NCI-H1105 treated with DMSO at 0.1 percent for 48 hours (cell line): ENCODE measurements around the gene MGAT4A.

Source experiments
- DNase-seq: peaks from one replicate; lab custom pipeline; 2025; lab: John Stamatoyannopoulos, UW

The MGAT4A gene

GRCh38 chr2:98572676-98573075 is 158.3 kb downstream of the MGAT4A start:
- no peak for DNase-seq

GRCh38 chr2:98572211-98572610 is 158.7 kb downstream of the MGAT4A start:
- DNase-seq = no peak

GRCh38 chr2:98571796-98572195 is 159.1 kb downstream of the MGAT4A start:
- DNase-seq = no peak

- DNase-seq = no peak
Observed at GRCh38 chr2:98571121-98571701, 159.7 kb downstream of the MGAT4A start.

GRCh38 chr2:98570356-98570755 is 160.6 kb downstream of the MGAT4A start:
- no peak for DNase-seq

GRCh38 chr2:98569915-98570314 is 161.0 kb downstream of the MGAT4A start:
- DNase-seq = no peak

GRCh38 chr2:98569197-98569793 is 161.6 kb downstream of the MGAT4A start:
- DNase-seq = no peak
